PC-3 (cell line): ENCODE results near the gene NPTX1. TPM values are rescaled to one million over a fixed set of nuclear protein-coding genes. Genes with fewer than 3 reads are reported as not detected.

Experiments
- ATAC-seq: fragments of 200-7000 bp; cut with Tn5 transposase; 2 replicates; pipeline ENCODE4 v1.9.1; 2020; ENCODE audit warnings: mild to moderate bottlenecking, moderate library complexity
- BruUV-seq: library from RNA; stranded (reverse); fragments of 400-500 nt; replicated peaks from 2 replicates; lab custom pipeline; 2021; lab: Mats Ljungman, UMichigan
- CTCF ChIA-PET: fragments of 300-600 bp; sonication (Branson Sonifier 250); formaldehyde crosslinking; loops from one replicate; lab custom pipeline; 2022; ENCODE audit warnings: antibody characterized with exemption; lab: Charles Lee
- POLR2A ChIA-PET: fragments of 300-600 bp; sonication (Branson Sonifier 250); formaldehyde crosslinking; loops from one replicate; lab custom pipeline; 2022; ENCODE audit warnings: antibody characterized with exemption; ENCODE audit not compliant: unreplicated experiment; lab: Charles Lee
- DNase-seq: peaks from one replicate; pipeline ENCODE4 v3.0.0-alpha.2; 2015
- H2AFZ ChIP-seq: fragments of 300-600 bp; sonication (generic); 2 replicates; pipeline ENCODE4 v1.6.0; 2016; ENCODE audit warnings: antibody characterized with exemption, low read length
- H3F3A ChIP-seq: fragments of 300-600 bp; sonication (generic); one replicate; pipeline ENCODE4 v1.6.0; 2017; ENCODE audit warnings: antibody characterized with exemption, low read length, control low read depth, mild to moderate bottlenecking; ENCODE audit not compliant: unreplicated experiment
- H3K27ac ChIP-seq: fragments of 300-600 bp; sonication (generic); 2 replicates; pipeline ENCODE4 v1.5.1; 2016; ENCODE audit warnings: mild to moderate bottlenecking, low read length
- H3K27me3 ChIP-seq: fragments of 300-600 bp; sonication (generic); 2 replicates; pipeline ENCODE4 v1.6.1; 2016; ENCODE audit warnings: low read length, mixed read lengths
- H3K36me3 ChIP-seq: fragments of 300-600 bp; sonication (generic); 2 replicates; pipeline ENCODE4 v1.6.1; 2016; ENCODE audit warnings: low read depth, mixed run types, low read length, mixed read lengths
- H3K4me1 ChIP-seq: fragments of 300-600 bp; sonication (generic); 2 replicates; pipeline ENCODE4 v1.5.1; 2016; ENCODE audit warnings: low read length; ENCODE audit not compliant: insufficient read depth
- H3K4me2 ChIP-seq: fragments of 300-600 bp; sonication (generic); 2 replicates; pipeline ENCODE4 v1.6.0; 2016; ENCODE audit warnings: low read length
- H3K4me3 ChIP-seq: fragments of 300-600 bp; sonication (generic); 2 replicates; pipeline ENCODE4 v1.5.1; 2016; ENCODE audit warnings: mild to moderate bottlenecking, low read length, mixed read lengths
- H3K79me2 ChIP-seq: fragments of 300-600 bp; sonication (generic); 2 replicates; pipeline ENCODE4 v1.6.1; 2017; ENCODE audit warnings: low read length, mixed read lengths
- H3K9ac ChIP-seq: fragments of 300-600 bp; sonication (generic); 2 replicates; pipeline ENCODE4 v1.6.0; 2016; ENCODE audit warnings: mild to moderate bottlenecking, low read length
- H3K9me2 ChIP-seq: fragments of 300-600 bp; sonication (generic); replicated peaks from 2 replicates; pipeline ENCODE4 v1.6.1; 2016; ENCODE audit warnings: mixed run types, low read length, mixed read lengths
- H3K9me3 ChIP-seq: fragments of 300-600 bp; sonication (generic); 2 replicates; pipeline ENCODE4 v1.6.1; 2016; ENCODE audit warnings: low read length, mixed read lengths
- H4K20me1 ChIP-seq: fragments of 300-600 bp; sonication (generic); 2 replicates; pipeline ENCODE4 v1.6.1; 2016; ENCODE audit warnings: low read length, mixed read lengths
- EZH2 ChIP-seq: fragments of 300-600 bp; sonication (generic); IDR thresholded peaks from one replicate; pipeline ENCODE4 v1.6.1; 2017; ENCODE audit warnings: antibody characterized with exemption, mild to moderate bottlenecking, low read length; ENCODE audit not compliant: unreplicated experiment
- EZH2phosphoT487 ChIP-seq: fragments of 300-600 bp; sonication (generic); IDR thresholded peaks from 2 replicates; pipeline ENCODE4 v1.6.1; 2018; ENCODE audit warnings: mild to moderate bottlenecking, antibody characterized with exemption, low read length, borderline replicate concordance
- intact Hi-C: fragments of 100-400 bp; cut with micrococcal nuclease; formaldehyde crosslinking; loops from 2 replicates; pipeline ENCODE4 v1.9.0; 2023
- total RNA-seq: library from RNA; depleted of rRNA; stranded (reverse); fragments of >200 nt; gene quantifications from 2 replicates; pipeline ENCODE4 v1.2.3, GENCODE V29; 2014
- TF ChIP-seq, protein P1 (sequence below): fragments of 300-600 bp; sonication (generic); conservative IDR thresholded peaks from 2 replicates; pipeline ENCODE4 v1.5.1; 2017; ENCODE audit warnings: antibody characterized with exemption, low read depth, mild to moderate bottlenecking, low read length

The NPTX1 gene
- total RNA-seq, 1 experiment from 2014 or later: 0.55 TPM

DNA sequence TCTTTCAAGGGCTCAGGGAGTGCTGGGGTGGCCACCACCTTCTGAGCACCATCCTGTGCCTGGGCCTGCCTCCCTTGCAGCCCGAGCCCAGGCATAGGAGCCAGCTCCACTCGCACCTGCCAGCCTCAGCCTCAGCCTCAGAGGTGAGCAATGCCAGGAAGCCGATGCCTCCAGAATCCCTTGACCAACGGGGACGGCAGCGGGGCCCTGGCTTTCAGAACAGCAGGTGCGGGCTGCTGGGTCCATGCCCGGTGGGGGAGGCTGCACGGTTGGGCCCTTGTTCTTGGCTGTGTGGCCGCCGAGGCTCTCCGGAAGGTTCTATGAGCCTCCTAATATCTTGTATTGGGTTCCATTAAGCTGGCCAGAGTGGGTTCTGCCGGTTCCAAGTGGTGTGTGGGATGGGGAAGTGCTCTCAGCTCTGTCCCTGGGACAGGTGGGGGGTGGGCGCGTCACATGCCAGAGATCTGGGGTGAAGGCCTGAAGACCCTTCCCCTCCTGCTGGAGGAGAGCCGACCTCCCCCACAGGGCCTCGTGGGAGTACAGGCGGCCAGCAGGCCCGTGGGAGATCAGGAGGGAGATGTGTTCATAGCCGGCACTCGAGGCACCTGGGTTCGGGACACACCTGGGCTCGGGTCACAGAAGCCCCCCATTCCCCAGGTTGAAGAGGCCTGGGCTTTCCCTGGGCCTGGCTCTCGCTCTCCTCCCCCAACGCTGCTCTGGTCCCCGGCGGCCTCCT lies 27.0 kb downstream of the NPTX1 start:
- DNase-seq: no peak
- no TSS peak for BruUV-seq
- peaks cover 9% of the 10 kb centered on the region for H3K4me1 ChIP-seq
- intact Hi-C loops: no loop called here
- no peak for ATAC-seq
- ChIA-PET POLR2A (no interaction called here), CTCF (no interaction called here)
- H3K4me3 ChIP-seq: no peak overlapping the region
- no peak overlapping the region for H3K4me2 ChIP-seq
- H4K20me1 ChIP-seq: no peaks in the 10 kb centered on the region
- no peaks in the 10 kb centered on the region for H3K9me3 ChIP-seq
- no peak overlapping the region for H3K9ac ChIP-seq
- TF ChIP-seq, protein P1, sequence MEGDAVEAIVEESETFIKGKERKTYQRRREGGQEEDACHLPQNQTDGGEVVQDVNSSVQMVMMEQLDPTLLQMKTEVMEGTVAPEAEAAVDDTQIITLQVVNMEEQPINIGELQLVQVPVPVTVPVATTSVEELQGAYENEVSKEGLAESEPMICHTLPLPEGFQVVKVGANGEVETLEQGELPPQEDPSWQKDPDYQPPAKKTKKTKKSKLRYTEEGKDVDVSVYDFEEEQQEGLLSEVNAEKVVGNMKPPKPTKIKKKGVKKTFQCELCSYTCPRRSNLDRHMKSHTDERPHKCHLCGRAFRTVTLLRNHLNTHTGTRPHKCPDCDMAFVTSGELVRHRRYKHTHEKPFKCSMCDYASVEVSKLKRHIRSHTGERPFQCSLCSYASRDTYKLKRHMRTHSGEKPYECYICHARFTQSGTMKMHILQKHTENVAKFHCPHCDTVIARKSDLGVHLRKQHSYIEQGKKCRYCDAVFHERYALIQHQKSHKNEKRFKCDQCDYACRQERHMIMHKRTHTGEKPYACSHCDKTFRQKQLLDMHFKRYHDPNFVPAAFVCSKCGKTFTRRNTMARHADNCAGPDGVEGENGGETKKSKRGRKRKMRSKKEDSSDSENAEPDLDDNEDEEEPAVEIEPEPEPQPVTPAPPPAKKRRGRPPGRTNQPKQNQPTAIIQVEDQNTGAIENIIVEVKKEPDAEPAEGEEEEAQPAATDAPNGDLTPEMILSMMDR: no peak
- no peak for TF ChIP-seq EZH2phosphoT487
- no peak for TF ChIP-seq EZH2
- H3K79me2 ChIP-seq: no peaks in the 10 kb centered on the region
- H3K27ac ChIP-seq: no peak overlapping the region
- no peaks in the 10 kb centered on the region for H3K27me3 ChIP-seq
- no peaks in the 10 kb centered on the region for H3F3A ChIP-seq
- H2AFZ ChIP-seq: no peak overlapping the region
- no peaks in the 10 kb centered on the region for H3K36me3 ChIP-seq
- no peaks in the 10 kb centered on the region for H3K9me2 ChIP-seq

DNA sequence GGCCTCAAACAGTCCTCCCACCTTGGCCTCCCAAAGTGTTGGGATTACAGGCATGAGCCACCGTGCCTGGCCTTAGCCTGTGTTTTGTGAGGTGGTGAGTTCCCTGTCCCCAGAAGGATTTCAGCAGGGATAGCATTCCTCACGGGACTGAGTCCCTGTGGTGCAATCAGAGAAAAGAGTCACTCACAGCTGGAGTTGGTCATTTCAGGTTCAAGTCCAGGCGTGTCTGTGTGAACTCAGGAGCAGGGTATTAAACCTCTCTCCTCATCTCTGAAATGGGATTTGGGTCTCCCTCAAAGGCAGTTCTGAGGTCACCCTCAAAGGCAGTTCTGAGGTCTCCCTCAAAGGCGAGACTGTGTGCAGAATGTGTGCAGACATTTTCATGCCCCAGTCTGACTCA lies 28.6 kb downstream of the NPTX1 start:
- Histone ChIP-seq H2AFZ (no peak overlapping the region), H3K27ac (no peak overlapping the region), H3K4me1 (no peaks in the 10 kb centered on the region), H3K79me2 (no peaks in the 10 kb centered on the region), H3K4me3 (no peak overlapping the region), H3F3A (no peaks in the 10 kb centered on the region), H3K4me2 (no peak overlapping the region), H3K9me2 (no peaks in the 10 kb centered on the region), H3K9ac (no peak overlapping the region), H3K9me3 (no peaks in the 10 kb centered on the region), H4K20me1 (no peaks in the 10 kb centered on the region), H3K36me3 (no peaks in the 10 kb centered on the region), H3K27me3 (no peaks in the 10 kb centered on the region)
- DNase-seq: no peak
- ChIA-PET CTCF (no interaction called here), POLR2A (no interaction called here)
- BruUV-seq: no TSS peak
- ATAC-seq: no peak
- no peak for TF ChIP-seq EZH2
- no peak for TF ChIP-seq EZH2phosphoT487
- TF ChIP-seq, protein P1: no peak
- intact Hi-C loops: no loop called here

DNA sequence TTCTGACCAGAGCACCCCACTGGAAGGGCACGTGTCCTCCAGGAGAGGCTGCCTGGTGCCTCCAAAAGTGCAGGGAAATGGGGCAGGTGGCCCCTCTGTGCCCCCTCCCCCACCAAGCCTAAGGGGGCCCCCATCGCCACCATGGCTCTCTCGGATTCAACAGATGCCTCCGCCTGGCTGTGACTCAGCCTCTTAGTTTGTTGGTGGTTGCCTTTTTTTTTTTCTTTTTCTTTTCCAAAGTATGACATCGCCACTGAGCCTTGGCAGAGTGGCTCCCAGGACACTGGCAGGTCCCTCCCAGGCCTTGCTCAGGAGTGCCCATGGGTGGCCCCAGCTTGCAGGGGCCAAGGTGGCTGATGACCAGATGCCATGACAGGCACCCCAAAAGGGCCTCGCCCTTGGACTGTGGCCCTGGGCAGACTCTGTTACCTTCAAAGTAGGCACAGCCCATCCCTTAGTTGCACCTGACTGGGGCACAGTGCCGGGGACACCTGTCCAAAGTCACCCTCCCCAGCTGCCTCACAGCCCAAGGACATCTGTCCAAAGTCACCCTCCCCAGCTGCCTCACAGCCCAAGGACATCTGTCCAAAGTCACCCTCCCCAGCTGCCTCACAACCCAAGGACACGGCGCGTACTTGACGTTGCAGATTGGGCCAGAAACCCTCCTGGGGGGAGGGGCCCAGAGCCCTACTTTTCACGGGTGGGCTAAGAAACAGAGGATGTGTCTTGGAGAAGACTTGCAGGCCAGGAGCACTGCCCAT lies 29.6 kb downstream of the NPTX1 start:
- intact Hi-C loops: no loop called here

More for the DNA sequence above, 29.6 kb downstream of the NPTX1 start:
- H3K4me3 ChIP-seq: no peak overlapping the region
- H3K4me2 ChIP-seq: no peak overlapping the region
- DNase-seq (peak; percentile 28), ATAC-seq (peak; percentile 9)
- H3K4me1 ChIP-seq: no peaks in the 10 kb centered on the region
- BruUV-seq: no TSS peak
- H3K27ac ChIP-seq: no peak overlapping the region
- H3F3A ChIP-seq: no peaks in the 10 kb centered on the region
- H3K9me2 ChIP-seq: no peaks in the 10 kb centered on the region
- no peak overlapping the region for H2AFZ ChIP-seq
- H3K9me3 ChIP-seq: no peaks in the 10 kb centered on the region
- TF ChIP-seq EZH2 (no peak), EZH2phosphoT487 (no peak)
- TF ChIP-seq, protein P1: no peak
- POLR2A ChIA-PET: no interaction called here
- CTCF ChIA-PET: no interaction called here
- no peaks in the 10 kb centered on the region for H4K20me1 ChIP-seq
- no peaks in the 10 kb centered on the region for H3K27me3 ChIP-seq
- H3K79me2 ChIP-seq: no peaks in the 10 kb centered on the region
- H3K9ac ChIP-seq: no peak overlapping the region
- no peaks in the 10 kb centered on the region for H3K36me3 ChIP-seq
